ENCODE results near the gene TSPAN17. TPM values are rescaled to one million over a fixed set of nuclear protein-coding genes. Genes with fewer than 3 reads are reported as not detected.

The TSPAN17 gene
- total and polyA plus RNA-seq, 2 experiments from 2014 or later, result 11.7 to 52.1 TPM

DNA sequence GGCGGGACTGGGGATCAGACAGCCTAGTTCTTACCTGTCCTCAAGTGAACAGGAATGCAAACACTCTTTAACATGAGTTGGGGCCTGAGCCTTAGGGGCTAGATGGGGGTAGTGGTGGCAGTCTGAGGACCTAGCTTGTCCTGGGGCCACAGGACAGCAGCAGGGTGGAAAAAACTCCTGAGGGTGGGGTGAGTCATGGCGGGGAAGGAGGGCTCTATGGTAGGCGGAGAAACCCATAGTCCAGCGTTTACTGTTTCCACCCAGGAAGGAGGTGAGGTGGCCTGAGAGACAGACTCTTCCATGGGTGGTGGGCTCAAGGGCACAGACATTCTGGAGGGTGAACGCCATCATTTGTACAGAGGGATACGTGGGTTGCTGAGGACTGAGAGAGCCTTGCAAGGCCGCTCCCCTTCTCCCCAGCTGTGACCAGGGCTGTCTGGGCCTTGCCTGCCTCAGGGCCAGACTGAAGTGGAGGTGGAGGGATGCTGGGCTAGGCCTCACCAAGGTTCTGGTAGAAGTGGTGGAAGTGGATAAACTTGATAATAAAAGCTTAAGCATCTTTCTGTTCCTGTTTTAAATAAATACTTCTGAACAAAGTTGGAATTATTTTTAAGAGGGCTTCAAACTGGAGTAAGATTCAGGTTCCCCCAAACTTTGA, 1.1 kb upstream of the TSPAN17 start (continued):
- TF ChIP-seq, protein P1, sequence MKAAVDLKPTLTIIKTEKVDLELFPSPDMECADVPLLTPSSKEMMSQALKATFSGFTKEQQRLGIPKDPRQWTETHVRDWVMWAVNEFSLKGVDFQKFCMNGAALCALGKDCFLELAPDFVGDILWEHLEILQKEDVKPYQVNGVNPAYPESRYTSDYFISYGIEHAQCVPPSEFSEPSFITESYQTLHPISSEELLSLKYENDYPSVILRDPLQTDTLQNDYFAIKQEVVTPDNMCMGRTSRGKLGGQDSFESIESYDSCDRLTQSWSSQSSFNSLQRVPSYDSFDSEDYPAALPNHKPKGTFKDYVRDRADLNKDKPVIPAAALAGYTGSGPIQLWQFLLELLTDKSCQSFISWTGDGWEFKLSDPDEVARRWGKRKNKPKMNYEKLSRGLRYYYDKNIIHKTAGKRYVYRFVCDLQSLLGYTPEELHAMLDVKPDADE (IDR thresholded peaks at IDR 0.05), result no peak

GRCh38 chr5:176646707-176647029, 616 bp upstream of the TSPAN17 start:
- H3K4me3 Mint-ChIP-seq, result peak overlapping the region; percentile 66
- no peaks in the 10 kb centered on the region; the same call in 2 of the 3 replicates for H3K9me3 Mint-ChIP-seq
- TF ChIP-seq, protein P1 (IDR thresholded peaks at IDR 0.05), result no peak
- TF ChIP-seq NANOG (IDR thresholded peaks at IDR 0.05; ENCODE audit: borderline replicate concordance) (no peak), ZNF114 (CRISPR knock-in tag; IDR thresholded peaks at IDR 0.05) (no peak), EZH2phosphoT487 (IDR thresholded peaks at IDR 0.05; ENCODE audit: unreplicated experiment) (no peak), EZH2 (IDR thresholded peaks at IDR 0.05; ENCODE audit: low read depth, unreplicated experiment) (no peak), POLR2AphosphoS5 (IDR thresholded peaks at IDR 0.05; ENCODE audit: low read depth) (no peak), CREB1 (CRISPR knock-in tag; IDR thresholded peaks at IDR 0.05; ENCODE audit: low read depth) (no peak), STAT1 (IDR thresholded peaks at IDR 0.05; ENCODE audit: unreplicated experiment) (no peak), JUNB (IDR thresholded peaks at IDR 0.05; ENCODE audit: unreplicated experiment) (no peak)
- TF ChIP-seq, protein P2, sequence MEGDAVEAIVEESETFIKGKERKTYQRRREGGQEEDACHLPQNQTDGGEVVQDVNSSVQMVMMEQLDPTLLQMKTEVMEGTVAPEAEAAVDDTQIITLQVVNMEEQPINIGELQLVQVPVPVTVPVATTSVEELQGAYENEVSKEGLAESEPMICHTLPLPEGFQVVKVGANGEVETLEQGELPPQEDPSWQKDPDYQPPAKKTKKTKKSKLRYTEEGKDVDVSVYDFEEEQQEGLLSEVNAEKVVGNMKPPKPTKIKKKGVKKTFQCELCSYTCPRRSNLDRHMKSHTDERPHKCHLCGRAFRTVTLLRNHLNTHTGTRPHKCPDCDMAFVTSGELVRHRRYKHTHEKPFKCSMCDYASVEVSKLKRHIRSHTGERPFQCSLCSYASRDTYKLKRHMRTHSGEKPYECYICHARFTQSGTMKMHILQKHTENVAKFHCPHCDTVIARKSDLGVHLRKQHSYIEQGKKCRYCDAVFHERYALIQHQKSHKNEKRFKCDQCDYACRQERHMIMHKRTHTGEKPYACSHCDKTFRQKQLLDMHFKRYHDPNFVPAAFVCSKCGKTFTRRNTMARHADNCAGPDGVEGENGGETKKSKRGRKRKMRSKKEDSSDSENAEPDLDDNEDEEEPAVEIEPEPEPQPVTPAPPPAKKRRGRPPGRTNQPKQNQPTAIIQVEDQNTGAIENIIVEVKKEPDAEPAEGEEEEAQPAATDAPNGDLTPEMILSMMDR (conservative IDR thresholded peaks at IDR 0.05; ENCODE audit: low read depth in 2 of 2), result no peak
- TF ChIP-seq, protein P3, sequence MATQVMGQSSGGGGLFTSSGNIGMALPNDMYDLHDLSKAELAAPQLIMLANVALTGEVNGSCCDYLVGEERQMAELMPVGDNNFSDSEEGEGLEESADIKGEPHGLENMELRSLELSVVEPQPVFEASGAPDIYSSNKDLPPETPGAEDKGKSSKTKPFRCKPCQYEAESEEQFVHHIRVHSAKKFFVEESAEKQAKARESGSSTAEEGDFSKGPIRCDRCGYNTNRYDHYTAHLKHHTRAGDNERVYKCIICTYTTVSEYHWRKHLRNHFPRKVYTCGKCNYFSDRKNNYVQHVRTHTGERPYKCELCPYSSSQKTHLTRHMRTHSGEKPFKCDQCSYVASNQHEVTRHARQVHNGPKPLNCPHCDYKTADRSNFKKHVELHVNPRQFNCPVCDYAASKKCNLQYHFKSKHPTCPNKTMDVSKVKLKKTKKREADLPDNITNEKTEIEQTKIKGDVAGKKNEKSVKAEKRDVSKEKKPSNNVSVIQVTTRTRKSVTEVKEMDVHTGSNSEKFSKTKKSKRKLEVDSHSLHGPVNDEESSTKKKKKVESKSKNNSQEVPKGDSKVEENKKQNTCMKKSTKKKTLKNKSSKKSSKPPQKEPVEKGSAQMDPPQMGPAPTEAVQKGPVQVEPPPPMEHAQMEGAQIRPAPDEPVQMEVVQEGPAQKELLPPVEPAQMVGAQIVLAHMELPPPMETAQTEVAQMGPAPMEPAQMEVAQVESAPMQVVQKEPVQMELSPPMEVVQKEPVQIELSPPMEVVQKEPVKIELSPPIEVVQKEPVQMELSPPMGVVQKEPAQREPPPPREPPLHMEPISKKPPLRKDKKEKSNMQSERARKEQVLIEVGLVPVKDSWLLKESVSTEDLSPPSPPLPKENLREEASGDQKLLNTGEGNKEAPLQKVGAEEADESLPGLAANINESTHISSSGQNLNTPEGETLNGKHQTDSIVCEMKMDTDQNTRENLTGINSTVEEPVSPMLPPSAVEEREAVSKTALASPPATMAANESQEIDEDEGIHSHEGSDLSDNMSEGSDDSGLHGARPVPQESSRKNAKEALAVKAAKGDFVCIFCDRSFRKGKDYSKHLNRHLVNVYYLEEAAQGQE (IDR thresholded peaks at IDR 0.05; ENCODE audit: unreplicated experiment), result no peak

More at GRCh38 chr5:176646707-176647029, 616 bp upstream of the TSPAN17 start:
- peak overlapping the region; percentile 93 for H2AFZ ChIP-seq
- peak overlapping the region; percentile 72 for H3K4me2 ChIP-seq
- peaks cover 29% of the 10 kb centered on the region for H3K79me2 ChIP-seq (replicated peaks; ENCODE audit: insufficient read depth)
- no peak for DNase-seq (ENCODE audit: low spot score)
- Mint-ChIP-seq H3K36me3 (ENCODE audit: low read depth) (no peaks in the 10 kb centered on the region), H3K27ac (peak overlapping the region; percentile 93), H3K27me3 (ENCODE audit: insufficient read depth, low read depth, poor library complexity) (peaks cover 11% of the 10 kb centered on the region), H3K4me1 (peaks cover 51% of the 10 kb centered on the region)
- no peaks in the 10 kb centered on the region for H4K20me1 ChIP-seq (replicated peaks; ENCODE audit: insufficient read depth)
- H3K4me1 ChIP-seq (ENCODE audit: insufficient read depth), result peaks cover 11% of the 10 kb centered on the region
- H3F3A ChIP-seq (replicated peaks; ENCODE audit: low read depth), result 0 out of 2 replicates have a peak, but pooled peaks cover 5% of the 10 kb centered on the region
- H3K36me3 ChIP-seq (ENCODE audit: insufficient read depth), result no peaks in the 10 kb centered on the region
- H3K4me3 ChIP-seq, result peak overlapping the region; percentile 89; the same call in 1 of the 2 replicates
- no peaks in the 10 kb centered on the region for H3K27me3 ChIP-seq (ENCODE audit: insufficient read depth)
- H3K9me2 ChIP-seq (ENCODE audit: insufficient read depth), result no peaks in the 10 kb centered on the region
- ATAC-seq, result no peak
- H3K27ac ChIP-seq (ENCODE audit: low read depth), result 0 out of 2 replicates have a peak overlapping the region, but pooled peaks have one; percentile 28
